Thyroid gland (tissue), 4 donors: ENCODE results near the gene UBE2E2. TPM values are rescaled to one million over a fixed set of nuclear protein-coding genes. Genes with fewer than 3 reads are reported as not detected.

Experiments
- DNase-seq, 2 donors: peaks; one replicate each; pipeline ENCODE4 v3.0.0-alpha.2; 2019
- H3K27ac ChIP-seq, 3 donors: fragments of 200-600 bp; sonication (generic); 1 replicate in 2 of 3; 2 replicates in 1 of 3; pipeline ENCODE4 v1.5.1; 2016 to 2019; ENCODE audit warnings: mild to moderate bottlenecking in 1 of 3, moderate library complexity in 1 of 3
- H3K27me3 ChIP-seq: fragments of 200-600 bp; sonication (generic); one replicate; pipeline ENCODE4 v1.5.1; 2019
- H3K36me3 ChIP-seq, 2 donors: fragments of 200-600 bp; sonication (generic); one replicate each; pipeline ENCODE4 v1.5.1; 2016 to 2019
- H3K4me1 ChIP-seq, 2 donors: fragments of 200-600 bp; sonication (generic); one replicate each; pipeline ENCODE4 v1.5.1; 2017 to 2019
- H3K4me3 ChIP-seq, 3 donors: fragments of 200-600 bp; sonication (generic); replicated peaks in 1 of 3; 1 replicate in 2 of 3; 2 replicates in 1 of 3; pipeline ENCODE4 v1.5.1; 2016; ENCODE audit warnings: mild to moderate bottlenecking in 1 of 3
- H3K9me3 ChIP-seq: fragments of 200-600 bp; sonication (generic); one replicate; pipeline ENCODE4 v1.5.1; 2017
- CTCF ChIP-seq, 6 experiments: fragments of 200-600 bp in 3 of 6; fragments of 450-650 bp in 3 of 6; sonication (generic) in 3 of 6; IDR thresholded peaks; one replicate each; pipeline ENCODE4 v1.5.1; 2016 to 2019; ENCODE audit warnings: antibody characterized with exemption in 6 of 6, mild to moderate bottlenecking in 2 of 6, inconsistent platforms in 1 of 6, moderate library complexity in 1 of 6
- POLR2A ChIP-seq, 2 donors: fragments of 450-650 bp; IDR thresholded peaks; one replicate each; pipeline ENCODE4 v1.6.1; 2017; ENCODE audit warnings: antibody characterized with exemption in 2 of 2, mild to moderate bottlenecking in 2 of 2, moderate library complexity in 1 of 2
- WGBS, 2 donors: methylation state at CpG; one replicate each; pipeline ENCODE4 v1.1.5; 2017; 5-methylcytosine and 5-hydroxymethylcytosine counted together
- intact Hi-C: fragments of 100-400 bp; cut with DNase I; formaldehyde crosslinking; loops from one replicate; pipeline ENCODE4 v1.15.1; 2023
- total RNA-seq, 4 donors: library from RNA; depleted of rRNA; stranded (reverse); fragments of >200 nt; gene quantifications; one replicate each; pipeline ENCODE4 v1.2.3, GENCODE V29; 2016

The UBE2E2 gene
- total RNA-seq, 4 donors from 2014 or later, result 28.5 to 46.0 (median 38.4) TPM

- no peak overlapping the region for H3K4me3 ChIP-seq
- no peaks in the 10 kb centered on the region for H3K36me3 ChIP-seq
- H3K27me3 ChIP-seq, result no peaks in the 10 kb centered on the region
- WGBS, 2 donors, result 66 to 73% methylated on average over 1 of the region's 1 CpG
- no peaks in the 10 kb centered on the region for H3K4me1 ChIP-seq
- no peak overlapping the region for H3K27ac ChIP-seq
- intact Hi-C loops, result no loop called here
- no peak for DNase-seq
- no peaks in the 10 kb centered on the region for H3K9me3 ChIP-seq
- no peak for TF ChIP-seq CTCF (IDR thresholded peaks at IDR 0.05)
- TF ChIP-seq POLR2A (IDR thresholded peaks at IDR 0.05), result no peak
Measured at GRCh38 chr3:23189187-23189586, 13.9 kb upstream of the UBE2E2 start.

GRCh38 chr3:23192816-23193215 lies 10.3 kb upstream of the UBE2E2 start:
- Histone ChIP-seq H3K4me1 (no peaks in the 10 kb centered on the region), H3K9me3 (no peaks in the 10 kb centered on the region), H3K36me3 (no peaks in the 10 kb centered on the region), H3K27me3 (no peaks in the 10 kb centered on the region), H3K4me3 (no peak overlapping the region), H3K27ac (no peak overlapping the region)
- 68 to 83% methylated on average over 2 of the region's 2 CpGs for WGBS, 2 donors
- intact Hi-C loops, result no loop called here
- TF ChIP-seq POLR2A (IDR thresholded peaks at IDR 0.05), result no peak
- TF ChIP-seq CTCF (IDR thresholded peaks at IDR 0.05), result no peak
- DNase-seq, result no peak

- Histone ChIP-seq H3K4me1 (no peaks in the 10 kb centered on the region), H3K27ac (no peak overlapping the region), H3K36me3 (no peaks in the 10 kb centered on the region), H3K9me3 (no peaks in the 10 kb centered on the region), H3K4me3 (no peak overlapping the region), H3K27me3 (no peaks in the 10 kb centered on the region)
- WGBS, 2 donors, result 75 to 80% methylated on average over 3 of the region's 3 CpGs
- TF ChIP-seq CTCF (IDR thresholded peaks at IDR 0.05) (no peak), POLR2A (IDR thresholded peaks at IDR 0.05) (no peak)
- DNase-seq, result no peak
- intact Hi-C loops, result no loop called here
Measured at GRCh38 chr3:23193831-23194230, 9.3 kb upstream of the UBE2E2 start.

- H3K27me3 ChIP-seq, result no peaks in the 10 kb centered on the region
Measured at GRCh38 chr3:23198801-23199200, 4.3 kb upstream of the UBE2E2 start.

GRCh38 chr3:23199649-23200048 lies 3.5 kb upstream of the UBE2E2 start:
- peaks cover 0 to 7% of the 10 kb centered on the region in 2 donors for H3K4me1 ChIP-seq
- H3K27me3 ChIP-seq, result no peaks in the 10 kb centered on the region
- TF ChIP-seq CTCF (IDR thresholded peaks at IDR 0.05), result no peak
- TF ChIP-seq POLR2A (IDR thresholded peaks at IDR 0.05), result no peak
- no peak overlapping the region for H3K27ac ChIP-seq
- intact Hi-C loops, result no loop called here
- WGBS, 2 donors, result 78 to 85% methylated on average over 5 of the region's 5 CpGs
- H3K36me3 ChIP-seq, result no peaks in the 10 kb centered on the region
- DNase-seq, result no peak
- no peaks in the 10 kb centered on the region for H3K9me3 ChIP-seq
- H3K4me3 ChIP-seq, result no peak overlapping the region

More at GRCh38 chr3:23198801-23199200, 4.3 kb upstream of the UBE2E2 start:
- no peak for TF ChIP-seq CTCF (IDR thresholded peaks at IDR 0.05)
- no peak for TF ChIP-seq POLR2A (IDR thresholded peaks at IDR 0.05)
- Histone ChIP-seq H3K9me3 (no peaks in the 10 kb centered on the region), H3K4me1 (peaks cover 0 to 3% of the 10 kb centered on the region in 2 donors), H3K36me3 (no peaks in the 10 kb centered on the region), H3K27ac (no peak overlapping the region), H3K4me3 (no peak overlapping the region)
- 73 to 82% methylated on average over 3 to 4 of the region's 4 CpGs for WGBS, 2 donors
- no peak for DNase-seq
- intact Hi-C loops, result no loop called here
